SK-N-SH (cell line): ENCODE results near the gene DNAJA2.
A peak's percentile ranks its signal among the peaks of the same experiment; 100 is the strongest.

Experiments
- CHD2 ChIP-seq: fragments of 150-350 bp; IDR thresholded peaks from 2 replicates; pipeline ENCODE4 v1.6.1; 2018; ENCODE audit warnings: low read length; ENCODE audit not compliant: partially characterized antibody
- CTCF ChIP-seq: fragments of 200-600 bp; sonication (generic); IDR thresholded peaks from 2 replicates; pipeline ENCODE4 v1.6.1; 2017; ENCODE audit warnings: antibody characterized with exemption, mild to moderate bottlenecking, moderate library complexity
- EZH2phosphoT487 ChIP-seq: fragments of 200-600 bp; sonication (generic); IDR thresholded peaks from 2 replicates; pipeline ENCODE4 v1.6.1; 2017; ENCODE audit warnings: low read depth, mixed run types, mild to moderate bottlenecking, antibody characterized with exemption, moderate library complexity, borderline replicate concordance
- GATA2 ChIP-seq: sonication (generic); formaldehyde crosslinking; IDR thresholded peaks from 2 replicates; pipeline ENCODE4 v1.5.0; 2020; ENCODE audit warnings: mild to moderate bottlenecking, missing genetic modification reagents
- MEF2A ChIP-seq: IDR thresholded peaks from 2 replicates; pipeline ENCODE4 v1.4.0; 2012; ENCODE audit warnings: low read depth, borderline replicate concordance
- POLR2AphosphoS5 ChIP-seq: IDR thresholded peaks from 2 replicates; pipeline ENCODE4 v1.6.1; 2012; ENCODE audit warnings: low read depth, low read length
- RAD21 ChIP-seq: IDR thresholded peaks from 2 replicates; pipeline ENCODE4 v1.6.1; 2012; ENCODE audit warnings: mild to moderate bottlenecking, low read length
- RCOR1 ChIP-seq: fragments of 150-350 bp; IDR thresholded peaks from 2 replicates; pipeline ENCODE4 v1.6.1; 2017; ENCODE audit warnings: antibody characterized with exemption, low read length
- REST ChIP-seq: IDR thresholded peaks from 2 replicates; pipeline ENCODE4 v1.6.1; 2012; ENCODE audit warnings: mild to moderate bottlenecking, low read depth, low read length, moderate library complexity
- RFX5 ChIP-seq: IDR thresholded peaks from 2 replicates; pipeline ENCODE4 v1.6.1; 2012; ENCODE audit warnings: mild to moderate bottlenecking, improper control_type of control experiment, low read length
- TAF1 ChIP-seq: IDR thresholded peaks from 2 replicates; pipeline ENCODE4 v1.6.1; 2012; ENCODE audit warnings: low read depth, mild to moderate bottlenecking, low read length, moderate library complexity, borderline replicate concordance
- USF2 ChIP-seq: fragments of 150-350 bp; IDR thresholded peaks from 2 replicates; pipeline ENCODE4 v1.6.1; 2017; ENCODE audit warnings: antibody characterized with exemption, low read length, low read depth, borderline replicate concordance
- YY1 ChIP-seq: IDR thresholded peaks from 2 replicates; pipeline ENCODE4 v1.4.0; 2012; ENCODE audit warnings: low read depth, mild to moderate bottlenecking
- TF ChIP-seq, protein P1 (sequence below): IDR thresholded peaks from 2 replicates; pipeline ENCODE4 v1.4.0; 2012; ENCODE audit warnings: low read depth, borderline replicate concordance

DNA sequence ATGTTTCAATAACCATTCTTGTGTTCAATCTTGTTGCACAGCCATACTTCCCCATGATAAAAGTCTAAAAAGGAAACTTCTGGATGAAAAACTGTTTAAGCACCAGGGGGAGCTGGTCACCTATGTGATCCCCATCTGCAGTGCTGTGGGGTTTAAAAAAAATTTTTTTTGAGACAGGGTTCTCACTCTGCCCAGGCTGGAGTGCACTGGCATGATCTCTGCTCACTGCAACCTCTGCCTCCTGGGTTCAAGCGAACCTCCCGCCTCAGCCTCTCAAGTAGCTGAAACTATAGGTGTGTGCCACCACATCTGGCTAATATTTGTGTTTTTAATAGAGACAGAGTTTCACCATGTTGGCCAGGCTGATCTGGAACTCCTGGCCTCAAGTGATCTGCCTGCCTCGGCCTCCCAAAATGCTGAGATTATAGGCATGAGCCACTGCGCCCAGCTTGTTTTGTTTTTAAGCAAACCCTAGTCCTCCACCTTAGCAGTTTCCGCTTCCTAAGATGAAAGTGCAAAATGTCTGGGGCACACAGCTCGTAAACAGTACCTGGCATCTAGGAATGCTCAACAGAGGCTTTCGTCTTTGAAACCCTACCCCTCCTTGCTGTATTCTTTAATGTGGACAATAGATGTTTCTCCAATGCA is 25.4 kb downstream of the DNAJA2 start:
- TF ChIP-seq CTCF (peak; percentile 72), POLR2AphosphoS5 (no peak), RAD21 (peak; percentile 87), TAF1 (no peak), RFX5 (no peak), CHD2 (no peak), REST (no peak), EZH2phosphoT487 (no peak), YY1 (no peak), MEF2A (no peak), USF2 (no peak), RCOR1 (no peak), GATA2 (CRISPR knock-in tag) (no peak)
- TF ChIP-seq, protein P1, sequence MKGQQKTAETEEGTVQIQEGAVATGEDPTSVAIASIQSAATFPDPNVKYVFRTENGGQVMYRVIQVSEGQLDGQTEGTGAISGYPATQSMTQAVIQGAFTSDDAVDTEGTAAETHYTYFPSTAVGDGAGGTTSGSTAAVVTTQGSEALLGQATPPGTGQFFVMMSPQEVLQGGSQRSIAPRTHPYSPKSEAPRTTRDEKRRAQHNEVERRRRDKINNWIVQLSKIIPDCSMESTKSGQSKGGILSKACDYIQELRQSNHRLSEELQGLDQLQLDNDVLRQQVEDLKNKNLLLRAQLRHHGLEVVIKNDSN = no peak
